HG02610 (cell line): ENCODE measurements around the gene GSTT4.
"Not testable (repeated sequence)": the region's sequence is repeated elsewhere in the genome, so short reads cannot be mapped to it uniquely, and the experiment has no call there.

ENCODE experiments used
- ATAC-seq: cut with Tn5 transposase; IDR thresholded peaks from one replicate; pipeline ENCODE4 v1.9.1; 2021; ENCODE audit warnings: mild to moderate bottlenecking, moderate library complexity; ENCODE audit not compliant: unreplicated experiment

The GSTT4 gene

GRCh38 chr22:24026056-24026455 is 20.8 kb upstream of the GSTT4 start:
- no peak for ATAC-seq

GRCh38 chr22:24025475-24025874 is 20.2 kb upstream of the GSTT4 start:
- no peak for ATAC-seq

- ATAC-seq = no peak
Measured at GRCh38 chr22:24024354-24024753, 19.1 kb upstream of the GSTT4 start.

- no peak for ATAC-seq
Measured at GRCh38 chr22:24023204-24023789, 18.0 kb upstream of the GSTT4 start.

- no peak for ATAC-seq
Measured at GRCh38 chr22:24021304-24021703, 16.1 kb upstream of the GSTT4 start.

- no peak for ATAC-seq
Measured at GRCh38 chr22:24016156-24016555, 10.9 kb upstream of the GSTT4 start.

- no peak for ATAC-seq
Measured at GRCh38 chr22:24011735-24012068, 6.4 kb upstream of the GSTT4 start.

- no peak for ATAC-seq
Measured at GRCh38 chr22:24010018-24010391, 4.8 kb upstream of the GSTT4 start.

- no peak for ATAC-seq
Measured at GRCh38 chr22:24009227-24010017, 4.2 kb upstream of the GSTT4 start.

- ATAC-seq = no peak
Measured at GRCh38 chr22:24008381-24009226, 3.4 kb upstream of the GSTT4 start.

- ATAC-seq = no peak
Measured at GRCh38 chr22:24008022-24008283, 2.7 kb upstream of the GSTT4 start.

- ATAC-seq = no peak
Measured at GRCh38 chr22:24007253-24008021, 2.2 kb upstream of the GSTT4 start.

- ATAC-seq = no peak
Measured at GRCh38 chr22:24006914-24007214, 1.6 kb upstream of the GSTT4 start.

GRCh38 chr22:24006207-24006913 is 1.1 kb upstream of the GSTT4 start:
- no peak for ATAC-seq

GRCh38 chr22:24003887-24004286 is 1.4 kb downstream of the GSTT4 start:
- no peak for ATAC-seq

- no peak for ATAC-seq
Measured at GRCh38 chr22:24002851-24003250, 2.4 kb downstream of the GSTT4 start.

GRCh38 chr22:24002272-24002671 is 3.0 kb downstream of the GSTT4 start:
- ATAC-seq = no peak

GRCh38 chr22:24001314-24001713 is 3.9 kb downstream of the GSTT4 start:
- no peak for ATAC-seq

- ATAC-seq = not testable (repeated sequence)
Measured at GRCh38 chr22:23999779-24000178, 5.5 kb downstream of the GSTT4 start.

GRCh38 chr22:23997092-23997491 is 8.2 kb downstream of the GSTT4 start:
- no peak for ATAC-seq

GRCh38 chr22:23993581-23994177 is 11.6 kb downstream of the GSTT4 start:
- not testable (repeated sequence) for ATAC-seq
